GM21529 (cell line): ENCODE data around the gene ADARB2.

Experiments
- ATAC-seq: cut with Tn5 transposase; IDR thresholded peaks from one replicate; pipeline ENCODE4 v1.9.1; 2021; ENCODE audit not compliant: unreplicated experiment

ADARB2 gene

GRCh38 chr10:1130995-1131790 is 606.1 kb downstream of the ADARB2 start:
- ATAC-seq = no peak

GRCh38 chr10:1130226-1130625 is 607.1 kb downstream of the ADARB2 start:
- ATAC-seq = no peak

GRCh38 chr10:1128649-1129048 is 608.7 kb downstream of the ADARB2 start:
- no peak for ATAC-seq

- no peak for ATAC-seq
Observed at GRCh38 chr10:1128115-1128514, 609.2 kb downstream of the ADARB2 start.

GRCh38 chr10:1127629-1128028 is 609.7 kb downstream of the ADARB2 start:
- ATAC-seq = no peak
